ENCODE measurements around the gene PARP8.

- TF ChIP-seq CTCF (IDR thresholded peaks at IDR 0.05; ENCODE audit: low read length) (no peak), EZH2 (IDR thresholded peaks at IDR 0.05; ENCODE audit: borderline replicate concordance, low read length) (no peak)
Observed at GRCh38 chr5:50726475-50727148, 60.2 kb downstream of the PARP8 start.
